Measurements from ENCODE around the gene PSMD12. TPM values are rescaled to one million over a fixed set of nuclear protein-coding genes. Genes with fewer than 3 reads are reported as not detected.
"Not testable (repeated sequence)": the region's sequence is repeated elsewhere in the genome, so short reads cannot be mapped to it uniquely, and the experiment has no call there.

The PSMD12 gene
- total RNA-seq, 1 donor from 2014 or later: 41.3 TPM

DNA sequence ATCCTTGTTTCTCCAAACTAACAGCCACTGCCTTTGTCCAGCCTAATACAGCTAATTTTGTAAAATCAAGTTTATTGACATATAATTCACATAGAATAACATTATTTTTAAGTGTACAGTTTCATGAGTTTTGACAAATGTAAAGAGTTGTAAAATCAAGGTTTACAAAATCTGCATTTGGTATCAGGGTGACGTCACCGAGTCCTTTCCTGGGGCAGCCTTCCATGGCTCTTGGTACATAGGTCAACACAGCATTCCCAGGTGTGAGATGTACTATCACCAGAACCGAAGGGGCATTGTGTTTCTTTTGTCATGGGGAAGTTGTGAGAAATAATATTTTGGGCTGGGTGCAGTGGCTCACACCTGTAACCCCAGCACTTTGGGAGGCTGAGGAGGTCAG is 42.9 kb downstream of the PSMD12 start:
- no peaks in the 10 kb centered on the region for H3K36me3 ChIP-seq
- H3K27ac ChIP-seq: no peak overlapping the region
- DNase-seq (no peak), ATAC-seq (no peak)
- no peaks in the 10 kb centered on the region for H3K9me3 ChIP-seq
- H3K4me3 ChIP-seq: no peak overlapping the region
- TF ChIP-seq, protein P1, sequence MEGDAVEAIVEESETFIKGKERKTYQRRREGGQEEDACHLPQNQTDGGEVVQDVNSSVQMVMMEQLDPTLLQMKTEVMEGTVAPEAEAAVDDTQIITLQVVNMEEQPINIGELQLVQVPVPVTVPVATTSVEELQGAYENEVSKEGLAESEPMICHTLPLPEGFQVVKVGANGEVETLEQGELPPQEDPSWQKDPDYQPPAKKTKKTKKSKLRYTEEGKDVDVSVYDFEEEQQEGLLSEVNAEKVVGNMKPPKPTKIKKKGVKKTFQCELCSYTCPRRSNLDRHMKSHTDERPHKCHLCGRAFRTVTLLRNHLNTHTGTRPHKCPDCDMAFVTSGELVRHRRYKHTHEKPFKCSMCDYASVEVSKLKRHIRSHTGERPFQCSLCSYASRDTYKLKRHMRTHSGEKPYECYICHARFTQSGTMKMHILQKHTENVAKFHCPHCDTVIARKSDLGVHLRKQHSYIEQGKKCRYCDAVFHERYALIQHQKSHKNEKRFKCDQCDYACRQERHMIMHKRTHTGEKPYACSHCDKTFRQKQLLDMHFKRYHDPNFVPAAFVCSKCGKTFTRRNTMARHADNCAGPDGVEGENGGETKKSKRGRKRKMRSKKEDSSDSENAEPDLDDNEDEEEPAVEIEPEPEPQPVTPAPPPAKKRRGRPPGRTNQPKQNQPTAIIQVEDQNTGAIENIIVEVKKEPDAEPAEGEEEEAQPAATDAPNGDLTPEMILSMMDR (IDR thresholded peaks at IDR 0.05): no peak
- no peaks in the 10 kb centered on the region for H3K4me1 ChIP-seq
- intact Hi-C loops (cut with DNase I): no loop called here
- no peaks in the 10 kb centered on the region for H3K27me3 ChIP-seq (ENCODE audit: low read depth)

- TF ChIP-seq, protein P1 (IDR thresholded peaks at IDR 0.05): no peak
- DNase-seq: no peak
- ATAC-seq: no peak
- no peaks in the 10 kb centered on the region for H3K36me3 ChIP-seq
- H3K27me3 ChIP-seq (ENCODE audit: low read depth): no peaks in the 10 kb centered on the region
- no peaks in the 10 kb centered on the region for H3K9me3 ChIP-seq
- no peak overlapping the region for H3K27ac ChIP-seq
- no peak overlapping the region for H3K4me3 ChIP-seq
- intact Hi-C loops (cut with DNase I): no loop called here
- no peaks in the 10 kb centered on the region for H3K4me1 ChIP-seq
These were observed 44.2 kb downstream of the PSMD12 start for GRCh38 chr17:67322042-67322787.

- H3K27ac ChIP-seq; intact Hi-C loops (cut with DNase I); DNase-seq; H3K4me3 ChIP-seq; H3K9me3 ChIP-seq; H3K4me1 ChIP-seq; H3K27me3 ChIP-seq (ENCODE audit: low read depth); ATAC-seq; H3K36me3 ChIP-seq: not testable (repeated sequence)
These were observed 44.9 kb downstream of the PSMD12 start for GRCh38 chr17:67321486-67321885.

- no peaks in the 10 kb centered on the region for H3K27me3 ChIP-seq (ENCODE audit: low read depth)
- intact Hi-C loops (cut with DNase I): no loop called here
- no peaks in the 10 kb centered on the region for H3K9me3 ChIP-seq
- DNase-seq (no peak), ATAC-seq (no peak)
- no peak overlapping the region for H3K27ac ChIP-seq
- peaks cover 7% of the 10 kb centered on the region for H3K4me1 ChIP-seq
- TF ChIP-seq, protein P1 (IDR thresholded peaks at IDR 0.05): no peak
- H3K4me3 ChIP-seq: no peak overlapping the region
- no peaks in the 10 kb centered on the region for H3K36me3 ChIP-seq
These were observed 49.6 kb downstream of the PSMD12 start for GRCh38 chr17:67316781-67317180.

GRCh38 chr17:67315865-67316264 is 50.5 kb downstream of the PSMD12 start:
- Histone ChIP-seq H3K27me3 (ENCODE audit: low read depth) (no peaks in the 10 kb centered on the region), H3K27ac (no peak overlapping the region), H3K4me3 (no peak overlapping the region), H3K36me3 (no peaks in the 10 kb centered on the region), H3K4me1 (peaks cover 7% of the 10 kb centered on the region), H3K9me3 (no peaks in the 10 kb centered on the region)
- DNase-seq: no peak
- intact Hi-C loops (cut with DNase I): no loop called here
- ATAC-seq: no peak
- TF ChIP-seq, protein P1 (IDR thresholded peaks at IDR 0.05): no peak

- Histone ChIP-seq H3K27me3 (ENCODE audit: low read depth) (no peaks in the 10 kb centered on the region), H3K4me3 (no peak overlapping the region), H3K36me3 (no peaks in the 10 kb centered on the region), H3K4me1 (peaks cover 7% of the 10 kb centered on the region), H3K27ac (peak overlapping the region; percentile 49), H3K9me3 (no peaks in the 10 kb centered on the region)
- DNase-seq: no peak
- intact Hi-C loops (cut with DNase I): no loop called here
- TF ChIP-seq, protein P1 (IDR thresholded peaks at IDR 0.05): no peak
- peak; percentile 41 to 50 for ATAC-seq
These were observed 54.1 kb downstream of the PSMD12 start for GRCh38 chr17:67312265-67312664.

All from lower lobe of right lung (tissue), 2 donors.